GM21367 (cell line): ENCODE measurements around the gene EBF4.

Experiments
- ATAC-seq: cut with Tn5 transposase; IDR thresholded peaks from one replicate; pipeline ENCODE4 v1.9.1; 2021; ENCODE audit not compliant: unreplicated experiment

The EBF4 gene

GRCh38 chr20:2692036-2692885, at the start of gene EBF4:
Gene EBF4, plus strand, starts transcription at chr20:2692780. Its CDS starts 866 bp downstream, at chr20:2693646.
- ATAC-seq, result no peak

- no peak for ATAC-seq
Measured at GRCh38 chr20:2643708-2644107, 48.9 kb upstream of the EBF4 start.

GRCh38 chr20:2651772-2652723, 40.5 kb upstream of the EBF4 start, which contains the start of gene NOP56:
Gene NOP56, plus strand, starts transcription at chr20:2652632. Its CDS starts 29 bp downstream, at chr20:2652661.
- ATAC-seq, result peak; percentile 78

GRCh38 chr20:2652724-2653555, 39.6 kb upstream of the EBF4 start:
- peak; percentile 32 for ATAC-seq

- ATAC-seq, result no peak
Measured at GRCh38 chr20:2653556-2654383, 38.8 kb upstream of the EBF4 start.

GRCh38 chr20:2654384-2654822, 38.2 kb upstream of the EBF4 start:
- ATAC-seq, result no peak

GRCh38 chr20:2654831-2655230, 37.7 kb upstream of the EBF4 start:
- ATAC-seq, result no peak

GRCh38 chr20:2655331-2656116, 37.1 kb upstream of the EBF4 start:
- ATAC-seq, result no peak

- no peak for ATAC-seq
Measured at GRCh38 chr20:2656471-2657117, 36.0 kb upstream of the EBF4 start.

- ATAC-seq, result no peak
Measured at GRCh38 chr20:2657241-2657640, 35.3 kb upstream of the EBF4 start.

- no peak for ATAC-seq
Measured at GRCh38 chr20:2657674-2658073, 34.9 kb upstream of the EBF4 start.

- no peak for ATAC-seq
Measured at GRCh38 chr20:2658414-2659354, 33.9 kb upstream of the EBF4 start.

- ATAC-seq, result no peak
Measured at GRCh38 chr20:2659547-2659946, 33.0 kb upstream of the EBF4 start.

GRCh38 chr20:2663364-2663886, 29.2 kb upstream of the EBF4 start:
- ATAC-seq, result no peak

GRCh38 chr20:2663887-2664719, 28.5 kb upstream of the EBF4 start, which contains the start of gene IDH3B:
Gene IDH3B, minus strand, starts transcription at chr20:2664216. Its CDS starts 28 bp downstream, at chr20:2664188.
- peak; percentile 73 for ATAC-seq

- ATAC-seq, result no peak
Measured at GRCh38 chr20:2671977-2672376, 20.6 kb upstream of the EBF4 start.
